HG03095 (cell line): ENCODE measurements around the gene SLC25A28.

Experiments
- ATAC-seq: cut with Tn5 transposase; IDR thresholded peaks from one replicate; pipeline ENCODE4 v1.9.1; 2021; ENCODE audit warnings: moderate library complexity; ENCODE audit not compliant: unreplicated experiment

The SLC25A28 gene

DNA sequence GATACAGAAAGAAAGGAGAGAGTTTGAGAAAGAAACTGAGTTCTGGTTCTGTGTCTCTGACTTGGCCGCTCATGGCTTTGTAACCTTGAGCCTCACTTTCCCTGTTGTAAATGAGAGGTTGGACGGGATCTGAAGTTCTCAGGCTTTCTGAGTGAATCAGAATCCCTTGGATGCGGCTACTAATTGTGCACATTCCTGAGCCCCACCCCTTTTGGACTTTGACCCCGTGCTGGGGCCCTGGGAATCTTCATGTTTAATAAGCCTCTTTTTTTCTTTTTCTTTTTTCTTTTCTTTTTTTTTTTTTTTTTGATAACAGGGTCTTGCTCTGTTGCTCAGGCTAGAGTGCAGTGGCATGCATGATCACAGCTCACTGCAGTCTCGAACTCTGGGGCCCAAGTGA is 26.9 kb downstream of the SLC25A28 start:
- no peak for ATAC-seq

GRCh38 chr10:99590799-99591198 is 29.4 kb downstream of the SLC25A28 start:
- ATAC-seq: no peak

- ATAC-seq: no peak
Measured at GRCh38 chr10:99583687-99584086, 36.6 kb downstream of the SLC25A28 start.

- ATAC-seq: no peak
Measured at GRCh38 chr10:99582255-99582770, 37.9 kb downstream of the SLC25A28 start.

- no peak for ATAC-seq
Measured at GRCh38 chr10:99579971-99580370, 40.3 kb downstream of the SLC25A28 start.

- no peak for ATAC-seq
Measured at GRCh38 chr10:99573790-99574189, 46.4 kb downstream of the SLC25A28 start.

- ATAC-seq: no peak
Measured at GRCh38 chr10:99571816-99572215, 48.4 kb downstream of the SLC25A28 start.

- ATAC-seq: no peak
Measured at GRCh38 chr10:99569961-99570360, 50.3 kb downstream of the SLC25A28 start.

DNA sequence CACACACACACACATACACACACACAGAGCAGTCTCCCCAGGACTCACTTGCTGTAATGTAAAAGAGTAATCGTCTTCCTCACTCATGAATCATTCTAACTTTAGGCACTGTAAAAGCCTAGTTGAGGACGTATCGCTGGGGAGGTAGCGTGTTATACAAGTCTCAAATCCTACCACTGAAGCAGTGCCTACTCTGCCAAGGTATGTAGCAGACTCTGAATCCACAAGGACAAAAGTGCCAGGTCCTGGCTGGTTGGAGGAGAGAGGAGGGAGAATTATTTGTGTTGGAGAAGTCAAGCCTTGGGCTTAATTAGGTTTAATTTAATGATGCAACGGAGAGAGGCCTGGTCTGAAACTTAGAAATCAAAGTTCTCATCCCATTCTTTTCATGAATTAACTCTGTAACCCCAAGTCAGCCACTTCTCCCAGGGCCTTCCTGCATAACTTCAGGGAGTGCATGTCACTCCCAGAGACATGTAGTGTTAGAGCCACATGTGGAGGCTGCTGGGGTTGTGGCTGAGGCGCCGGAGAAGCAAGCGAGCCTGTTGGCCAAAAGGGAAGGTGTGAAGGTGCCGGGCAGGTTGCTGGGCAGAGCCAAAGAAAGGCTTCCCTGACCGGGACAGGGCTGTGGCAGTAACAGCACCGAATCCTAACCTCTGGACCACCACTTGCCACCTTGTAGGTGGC is 50.8 kb downstream of the SLC25A28 start:
- ATAC-seq: no peak

GRCh38 chr10:99565166-99565565 is 55.1 kb downstream of the SLC25A28 start:
- ATAC-seq: no peak

DNA sequence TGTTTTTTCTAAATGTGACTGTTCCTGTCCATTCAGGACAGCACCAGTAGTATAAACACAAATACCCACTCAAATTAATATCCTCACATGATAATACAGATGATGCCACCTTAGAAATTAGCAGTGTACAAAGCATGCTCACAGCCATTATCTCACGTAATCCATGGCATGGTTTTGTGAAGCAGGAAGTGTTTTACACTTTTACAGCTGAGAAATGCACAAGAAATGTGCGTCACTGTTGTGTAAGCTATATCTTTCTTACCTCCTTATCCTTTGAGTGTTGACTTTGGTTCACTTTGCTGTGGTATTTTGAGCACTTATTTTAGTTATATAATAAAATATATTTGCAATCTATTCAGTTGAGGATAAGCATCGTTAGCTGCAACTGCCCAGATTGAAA is 55.9 kb downstream of the SLC25A28 start:
- ATAC-seq: no peak

DNA sequence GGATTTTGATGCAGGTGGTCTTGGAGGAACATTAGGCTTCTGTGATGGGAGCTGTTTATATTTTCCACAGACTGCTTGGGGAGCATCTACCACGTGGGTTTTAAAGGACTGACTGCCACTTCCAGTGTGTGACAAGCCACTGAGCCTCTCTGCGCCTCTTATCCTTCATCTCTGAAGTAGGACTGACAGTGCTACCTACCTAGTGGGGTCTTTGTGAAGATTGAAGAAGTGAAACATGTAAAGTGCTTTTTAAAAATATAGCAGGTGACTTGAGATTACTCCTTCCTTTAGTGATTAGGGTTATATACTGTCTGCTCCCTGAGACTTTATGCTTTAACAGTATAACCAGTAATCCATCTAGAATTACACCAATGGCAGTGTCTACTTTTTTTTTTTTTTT is 57.6 kb downstream of the SLC25A28 start:
- ATAC-seq: no peak
